ENCODE data around the gene LRP3. TPM values are rescaled to one million over a fixed set of nuclear protein-coding genes. Genes with fewer than 3 reads are reported as not detected.

The LRP3 gene
- total and polyA plus RNA-seq, 12 donors: 8.5 to 23.6 (median 15.9) TPM

- ATAC-seq (no peak), DNase-seq (no peak)
- Histone ChIP-seq H3K9me3 (no peaks in the 10 kb centered on the region), H3K4me3 (no peak overlapping the region), H3K27me3 (no peaks in the 10 kb centered on the region), H3K36me3 (peaks cover 0 to 43% (median 6%) of the 10 kb centered on the region in 9 donors), H3K4me1 (peaks cover 0 to 7% (median 0%) of the 10 kb centered on the region in 9 donors), H3K27ac (no peak overlapping the region)
- TF ChIP-seq, protein P1, sequence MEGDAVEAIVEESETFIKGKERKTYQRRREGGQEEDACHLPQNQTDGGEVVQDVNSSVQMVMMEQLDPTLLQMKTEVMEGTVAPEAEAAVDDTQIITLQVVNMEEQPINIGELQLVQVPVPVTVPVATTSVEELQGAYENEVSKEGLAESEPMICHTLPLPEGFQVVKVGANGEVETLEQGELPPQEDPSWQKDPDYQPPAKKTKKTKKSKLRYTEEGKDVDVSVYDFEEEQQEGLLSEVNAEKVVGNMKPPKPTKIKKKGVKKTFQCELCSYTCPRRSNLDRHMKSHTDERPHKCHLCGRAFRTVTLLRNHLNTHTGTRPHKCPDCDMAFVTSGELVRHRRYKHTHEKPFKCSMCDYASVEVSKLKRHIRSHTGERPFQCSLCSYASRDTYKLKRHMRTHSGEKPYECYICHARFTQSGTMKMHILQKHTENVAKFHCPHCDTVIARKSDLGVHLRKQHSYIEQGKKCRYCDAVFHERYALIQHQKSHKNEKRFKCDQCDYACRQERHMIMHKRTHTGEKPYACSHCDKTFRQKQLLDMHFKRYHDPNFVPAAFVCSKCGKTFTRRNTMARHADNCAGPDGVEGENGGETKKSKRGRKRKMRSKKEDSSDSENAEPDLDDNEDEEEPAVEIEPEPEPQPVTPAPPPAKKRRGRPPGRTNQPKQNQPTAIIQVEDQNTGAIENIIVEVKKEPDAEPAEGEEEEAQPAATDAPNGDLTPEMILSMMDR (IDR thresholded peaks at IDR 0.05): no peak
- whole genome bisulfite sequencing, 2 donors: 92 to 97% methylated on average over 37 to 38 of the region's 38 CpGs
- intact Hi-C loops (cut with DNase I): loop anchor here in 1 of 10 donors (2.0 kb wide), 1 partner anchor 66 kb away; no protein-coding TSS in a partner anchor
Observed at GRCh38 chr19:33206261-33207039, 12.3 kb downstream of the LRP3 start.

DNA sequence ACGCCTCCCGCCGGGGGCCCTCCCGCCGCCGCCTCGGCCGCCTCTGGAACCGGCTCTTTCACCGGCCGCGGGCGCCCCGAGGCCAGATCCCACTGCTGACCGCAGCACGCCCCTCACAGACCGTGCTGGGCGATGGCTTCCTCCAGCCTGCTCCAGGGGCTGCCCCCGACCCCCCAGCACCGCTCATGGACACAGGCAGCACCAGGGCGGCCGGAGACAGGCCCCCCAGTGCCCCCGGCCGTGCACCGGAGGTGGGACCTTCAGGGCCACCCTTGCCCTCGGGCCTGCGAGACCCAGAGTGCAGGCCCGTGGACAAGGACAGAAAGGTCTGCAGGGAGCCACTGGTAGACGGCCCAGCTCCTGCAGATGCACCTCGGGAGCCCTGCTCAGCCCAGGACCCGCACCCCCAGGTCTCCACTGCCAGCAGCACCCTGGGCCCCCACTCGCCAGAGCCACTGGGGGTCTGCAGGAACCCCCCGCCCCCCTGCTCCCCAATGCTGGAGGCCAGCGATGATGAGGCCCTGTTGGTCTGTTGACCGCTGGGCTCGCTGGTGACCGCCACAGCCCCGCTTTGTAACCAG is 13.0 kb downstream of the LRP3 start:
- intact Hi-C loops (cut with DNase I): loop anchor here in 1 of 10 donors (2.0 kb wide), 1 partner anchor 66 kb away; no protein-coding TSS in a partner anchor
- no peak for ATAC-seq
- WGBS, 2 donors: 90 to 91% methylated on average over 38 of the region's 38 CpGs

DNA sequence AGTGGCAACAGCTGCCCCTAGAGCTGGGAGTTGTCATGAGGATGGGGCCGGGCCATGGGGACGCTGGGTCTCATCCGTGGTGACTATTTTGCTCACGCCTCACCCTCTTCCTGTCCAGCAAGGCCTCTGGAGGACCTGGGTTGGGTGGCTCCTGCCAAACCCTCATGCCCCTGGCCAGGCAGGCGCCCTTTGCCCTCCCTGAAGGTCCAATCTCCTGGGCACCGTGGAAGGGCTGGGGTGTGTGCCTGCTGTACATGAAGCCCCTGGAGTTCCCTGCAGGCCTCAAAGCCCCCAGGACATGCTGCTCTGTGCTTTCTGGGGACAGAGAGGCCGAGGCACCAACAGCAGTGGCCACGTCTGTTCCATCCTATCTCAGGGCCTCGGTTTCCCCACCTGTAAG is 13.8 kb downstream of the LRP3 start:
- no peaks in the 10 kb centered on the region for H3K27me3 ChIP-seq
- ATAC-seq (no peak), DNase-seq (no peak)
- TF ChIP-seq, protein P1 (IDR thresholded peaks at IDR 0.05): no peak
- WGBS, 2 donors: 83 to 85% methylated on average over 9 of the region's 9 CpGs
- H3K4me1 ChIP-seq: peaks cover 0 to 7% (median 0%) of the 10 kb centered on the region in 9 donors
- no peaks in the 10 kb centered on the region for H3K9me3 ChIP-seq
- peaks cover 0 to 39% (median 6%) of the 10 kb centered on the region in 9 donors for H3K36me3 ChIP-seq
- intact Hi-C loops (cut with DNase I): loop anchor here in 1 of 10 donors (2.0 kb wide), 1 partner anchor 65 kb away; no protein-coding TSS in a partner anchor
- H3K27ac ChIP-seq: no peak overlapping the region
- no peak overlapping the region for H3K4me3 ChIP-seq

More for the DNA sequence above, 13.0 kb downstream of the LRP3 start:
- TF ChIP-seq, protein P1 (IDR thresholded peaks at IDR 0.05): no peak
- Histone ChIP-seq H3K4me3 (no peak overlapping the region), H3K27ac (no peak overlapping the region), H3K9me3 (no peaks in the 10 kb centered on the region), H3K36me3 (peaks cover 0 to 43% (median 6%) of the 10 kb centered on the region in 9 donors), H3K4me1 (peaks cover 0 to 7% (median 0%) of the 10 kb centered on the region in 9 donors), H3K27me3 (no peaks in the 10 kb centered on the region)
- DNase-seq: no peak

DNA sequence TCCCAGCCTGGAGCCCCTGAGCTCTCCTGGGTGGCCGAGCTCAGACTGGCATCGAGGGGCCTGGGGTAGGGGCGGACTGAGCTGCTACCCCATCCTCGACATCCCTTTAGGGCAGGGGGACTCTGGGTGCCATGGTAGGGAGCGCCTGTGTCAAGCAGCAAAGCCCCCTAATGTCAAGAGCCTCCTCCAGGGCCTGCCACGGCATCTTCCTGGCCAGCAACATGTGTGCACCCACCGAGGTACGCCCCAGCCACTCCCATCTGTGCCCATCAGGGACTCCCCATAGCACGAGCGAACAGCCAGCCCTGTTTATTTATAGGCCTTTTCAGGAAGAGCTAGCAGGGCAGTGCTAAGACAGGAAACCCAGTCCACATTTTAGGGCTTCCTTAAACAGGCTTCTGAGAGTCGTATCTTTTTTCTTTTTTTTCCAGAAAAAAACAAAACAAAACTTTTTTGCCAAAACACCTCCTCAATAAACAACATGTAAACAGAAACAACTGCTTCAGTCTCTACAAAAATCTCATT is 14.3 kb downstream of the LRP3 start:
- TF ChIP-seq, protein P1 (IDR thresholded peaks at IDR 0.05): no peak
- intact Hi-C loops (cut with DNase I): no loop called here
- Histone ChIP-seq H3K27me3 (no peaks in the 10 kb centered on the region), H3K4me1 (peaks cover 0 to 7% (median 0%) of the 10 kb centered on the region in 9 donors), H3K9me3 (no peaks in the 10 kb centered on the region), H3K27ac (no peak overlapping the region), H3K4me3 (no peak overlapping the region), H3K36me3 (peaks cover 0 to 34% (median 6%) of the 10 kb centered on the region in 9 donors)
- WGBS, 2 donors: 64 to 75% methylated on average over 11 of the region's 11 CpGs
- ATAC-seq (no peak), DNase-seq (no peak)

Data from heart right ventricle (tissue), 16 donors.